GM23248 (cell line): ENCODE results near the gene OR8B8.

Experiments used
- EZH2 ChIP-seq: fragments of 200-600 bp; sonication (generic); IDR thresholded peaks from 2 replicates; pipeline ENCODE4 v1.6.1; 2018; ENCODE audit warnings: antibody characterized with exemption, mild to moderate bottlenecking; ENCODE audit not compliant: insufficient read depth, poor library complexity, severe bottlenecking
- EZH2phosphoT487 ChIP-seq: fragments of 200-600 bp; sonication (generic); IDR thresholded peaks from 2 replicates; pipeline ENCODE4 v1.6.1; 2018; ENCODE audit warnings: antibody characterized with exemption, moderate library complexity, mild to moderate bottlenecking, low read depth; ENCODE audit not compliant: insufficient read depth

DNA sequence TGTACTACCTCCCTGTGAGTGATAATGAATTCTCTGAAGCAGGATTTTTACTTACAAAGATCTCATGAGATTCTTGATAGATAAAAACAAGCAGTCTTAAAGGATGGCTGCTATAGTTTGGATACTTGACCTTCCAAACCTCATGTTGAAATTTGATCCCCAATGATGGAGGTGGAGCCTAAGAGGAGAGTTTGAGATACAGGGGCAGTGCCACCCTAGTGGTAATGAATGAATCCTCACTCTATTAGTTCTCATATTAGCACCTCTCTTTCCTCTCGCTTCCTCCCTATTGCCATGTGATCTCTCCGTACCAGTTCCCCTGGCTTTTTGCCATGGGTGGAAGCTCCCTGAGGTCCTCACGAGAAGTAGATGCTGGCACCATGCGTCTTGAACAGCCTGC lies 37.9 kb upstream of the OR8B8 start:
- no peak for TF ChIP-seq EZH2
- TF ChIP-seq EZH2phosphoT487, result no peak
